ENCODE results near the gene PKN1.
"Not testable (repeated sequence)": the region's sequence is repeated elsewhere in the genome, so short reads cannot be mapped to it uniquely, and the experiment has no call there.

The PKN1 gene

GRCh38 chr19:14432791-14433553 is at the start of gene PKN1:
Gene PKN1 (plus strand): TSS chr19:14433306. CDS start chr19:14433522, 216 bp downstream.
- peak; percentile 25 for DNase-seq

DNA sequence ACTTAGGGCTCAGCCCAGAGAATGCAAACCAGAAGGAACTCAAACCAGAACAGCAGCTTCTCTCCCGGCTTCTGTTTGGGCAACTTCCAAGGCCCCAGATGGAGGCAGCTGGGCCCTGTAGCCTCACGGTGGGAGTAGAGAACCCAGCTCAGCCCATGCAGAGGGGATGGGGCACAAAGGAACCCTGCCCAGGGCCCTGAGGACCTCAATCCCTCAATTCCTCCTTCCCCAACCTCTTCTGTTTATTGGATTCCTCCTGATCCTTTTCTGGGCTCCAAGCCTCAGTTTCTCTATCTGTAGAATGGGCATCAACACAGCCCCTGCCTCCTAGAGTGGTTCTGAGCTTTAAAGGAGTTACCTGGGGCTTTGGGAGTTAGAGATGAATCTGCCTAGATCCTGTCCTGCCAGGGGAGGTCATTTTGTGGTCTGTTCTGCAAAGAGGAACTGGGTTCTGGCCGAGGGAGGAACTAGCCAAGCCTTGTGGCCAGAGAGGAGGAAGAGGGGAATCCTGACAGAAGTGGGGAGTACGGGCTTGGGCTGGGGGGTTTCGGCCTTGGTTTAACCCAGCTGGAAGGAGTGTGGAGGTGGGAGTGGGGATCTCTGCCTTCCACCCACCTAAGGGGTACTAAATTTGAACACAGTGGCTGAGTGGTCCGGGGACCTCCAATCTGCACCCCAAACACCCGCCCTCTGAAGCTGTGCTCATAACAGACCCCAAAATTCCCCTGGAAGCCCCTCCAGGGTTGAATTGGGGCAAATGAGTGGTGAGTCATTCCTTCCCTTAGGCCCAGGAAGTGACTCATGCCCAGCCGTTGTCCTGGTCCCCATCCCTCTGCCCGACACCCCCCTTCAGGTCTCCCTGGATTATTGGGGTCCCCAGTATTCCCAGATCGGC is 49.2 kb upstream of the PKN1 start:
- peak; percentile 29 for DNase-seq

DNA sequence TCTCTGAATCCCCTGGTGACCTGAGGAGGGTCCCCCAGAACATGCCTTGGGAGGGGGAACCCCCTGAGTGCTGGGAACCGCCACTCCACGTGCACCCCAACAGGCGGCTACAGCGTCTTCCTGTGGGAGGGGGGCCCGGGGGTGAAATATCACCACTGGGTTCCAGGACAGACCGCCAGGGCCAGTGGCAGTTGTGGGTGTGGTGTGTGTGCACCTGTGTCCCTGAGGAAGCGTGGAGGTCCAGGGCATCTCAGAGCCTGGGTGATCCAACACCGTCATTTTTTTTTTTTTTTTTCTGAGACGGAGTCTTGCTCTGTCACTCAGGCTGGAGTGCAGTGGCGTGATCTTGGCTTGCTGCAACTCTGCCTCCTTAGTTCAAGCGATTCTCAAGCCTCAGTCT is 47.6 kb upstream of the PKN1 start:
- no peak for DNase-seq

- no peak for DNase-seq
Observed at GRCh38 chr19:14390548-14390947, 42.6 kb upstream of the PKN1 start.

- no peak for DNase-seq
Observed at GRCh38 chr19:14391156-14391821, 41.8 kb upstream of the PKN1 start.

GRCh38 chr19:14393329-14393728 is 39.8 kb upstream of the PKN1 start:
- DNase-seq = no peak

- no peak for DNase-seq
Observed at GRCh38 chr19:14394167-14394566, 38.9 kb upstream of the PKN1 start.

DNA sequence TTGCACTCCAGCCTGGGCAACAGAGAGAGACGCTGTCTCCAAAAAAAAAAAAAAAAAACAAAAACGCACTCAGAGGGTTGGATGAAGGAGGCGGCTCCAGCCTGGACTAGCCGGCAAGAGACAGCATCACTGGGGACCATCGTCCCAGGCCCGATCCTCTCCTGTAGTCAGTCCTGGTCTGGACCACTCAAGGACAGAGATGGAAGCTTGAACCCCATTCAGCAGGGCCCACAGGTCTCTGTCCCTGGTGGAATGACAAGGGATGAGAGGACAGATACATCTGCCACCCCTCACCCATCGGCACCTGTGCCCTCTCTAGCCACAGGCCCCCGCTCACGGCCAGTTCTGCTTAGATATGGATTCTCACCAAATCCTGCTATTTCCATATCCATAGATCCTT is 37.8 kb upstream of the PKN1 start:
- DNase-seq = no peak

- no peak for DNase-seq
Observed at GRCh38 chr19:14395710-14396336, 37.3 kb upstream of the PKN1 start.

DNA sequence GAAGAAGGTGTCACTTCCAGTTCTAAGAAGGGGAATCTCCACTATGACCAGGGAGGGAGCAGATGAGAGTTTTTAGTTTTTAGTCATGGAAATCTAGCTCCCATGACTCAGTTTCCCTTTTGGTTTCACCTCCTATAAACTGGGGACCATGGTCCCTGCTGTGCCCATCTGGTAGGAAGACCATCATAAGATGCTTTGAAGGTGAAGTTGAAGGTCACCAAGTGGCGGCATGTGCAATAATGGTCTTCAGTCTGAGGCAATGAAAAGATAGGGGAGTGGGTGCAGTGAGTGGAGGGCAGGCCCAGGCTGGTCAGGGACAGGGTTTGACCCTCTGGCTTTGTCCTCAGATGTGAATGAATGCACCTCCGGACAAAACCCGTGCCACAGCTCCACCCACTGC is 36.4 kb upstream of the PKN1 start:
- DNase-seq = not testable (repeated sequence)

DNA sequence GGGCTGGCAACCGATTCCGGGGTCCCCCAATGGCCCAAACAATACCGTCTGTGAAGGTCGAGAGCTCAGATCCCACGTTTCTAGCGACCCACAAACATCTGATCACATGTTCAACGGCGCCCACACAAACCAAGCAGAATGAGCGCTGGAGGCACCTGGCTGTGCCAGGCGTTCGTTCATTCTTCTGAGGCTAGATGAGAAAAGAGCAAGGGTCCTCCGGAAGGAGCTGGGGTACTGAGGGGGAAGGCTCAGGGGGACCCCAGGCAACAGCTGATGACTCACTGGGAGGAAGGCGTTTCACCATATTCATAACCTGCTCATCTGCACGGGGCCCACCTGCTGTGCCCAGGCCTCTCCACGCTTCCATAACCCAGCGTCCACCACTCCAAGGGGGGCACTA is 35.9 kb upstream of the PKN1 start:
- not testable (repeated sequence) for DNase-seq

- DNase-seq = no peak
Observed at GRCh38 chr19:14400951-14401431, 32.1 kb upstream of the PKN1 start.

GRCh38 chr19:14401468-14402195 is 31.5 kb upstream of the PKN1 start:
- DNase-seq = no peak

DNA sequence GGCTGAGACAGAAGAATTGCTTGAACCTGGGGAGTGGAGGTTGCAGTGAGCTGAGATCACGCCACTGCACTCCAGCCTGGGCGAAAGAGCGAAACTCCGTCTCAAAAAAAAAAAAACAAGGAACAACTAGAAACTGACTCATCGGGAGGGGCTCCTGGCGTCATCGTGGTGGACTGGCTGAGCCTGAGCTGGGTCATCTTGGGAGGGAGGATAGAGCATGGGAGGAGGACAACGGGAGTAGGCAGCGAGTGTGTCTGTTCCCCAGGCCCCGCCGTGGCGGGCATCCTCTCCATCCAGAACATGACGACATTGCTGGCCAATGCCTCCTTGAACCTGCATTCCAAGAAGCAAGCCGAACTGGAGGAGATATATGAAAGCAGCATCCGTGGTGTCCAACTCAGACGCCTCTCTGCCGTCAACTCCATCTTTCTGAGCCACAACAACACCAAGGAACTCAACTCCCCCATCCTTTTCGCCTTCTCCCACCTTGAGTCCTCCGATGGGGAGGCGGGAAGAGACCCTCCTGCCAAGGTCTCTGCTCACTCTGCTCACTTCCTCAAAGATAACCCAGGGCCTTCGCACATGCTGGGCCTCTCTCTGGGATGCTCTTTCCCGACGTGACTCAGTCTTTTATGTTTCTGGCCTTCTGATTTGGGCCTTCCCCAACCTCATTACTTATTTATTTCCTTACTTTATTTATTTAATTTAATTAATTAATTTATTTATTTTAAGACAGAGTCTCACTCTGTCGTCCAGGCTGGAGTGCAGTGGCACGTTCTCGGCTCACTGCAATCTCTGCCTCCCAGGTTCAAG is 30.6 kb upstream of the PKN1 start:
- DNase-seq = no peak

DNA sequence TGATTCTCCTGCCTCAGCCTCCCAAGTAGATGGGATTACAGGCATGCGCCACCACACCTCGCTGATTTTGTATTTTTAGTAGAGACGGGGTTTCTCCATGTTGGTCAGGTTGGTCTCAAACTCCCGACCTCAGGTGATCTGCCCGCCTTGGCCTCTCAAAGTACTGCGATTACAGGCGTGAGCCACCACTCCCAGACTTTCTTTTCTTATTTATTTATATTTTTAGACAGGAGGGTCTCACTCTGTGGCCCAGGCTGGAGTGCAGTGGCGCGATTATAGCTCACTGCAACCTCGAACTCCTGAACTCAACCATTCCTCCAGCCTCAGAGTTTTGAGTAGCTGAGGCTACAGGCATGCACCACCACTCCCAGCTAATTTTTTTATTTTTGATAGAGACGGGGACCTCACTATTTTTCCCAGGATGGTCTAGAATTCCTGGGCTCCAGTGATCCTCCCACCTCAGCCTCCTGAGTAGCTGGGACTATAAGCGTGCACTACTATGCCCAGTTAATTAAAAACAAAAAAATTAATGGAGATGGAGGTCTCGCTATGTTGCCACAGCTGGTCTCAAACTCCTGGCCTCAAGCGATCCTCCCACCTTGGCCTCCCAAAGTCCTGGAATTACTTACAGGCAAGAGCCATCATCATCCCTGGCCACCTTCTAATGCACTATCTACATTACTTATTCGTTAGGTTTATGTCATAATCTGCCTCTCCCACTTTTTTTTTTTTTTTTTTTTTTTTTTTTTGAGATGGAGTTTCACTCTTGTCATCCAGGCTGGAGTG is 29.8 kb upstream of the PKN1 start:
- not testable (repeated sequence) for DNase-seq

DNA sequence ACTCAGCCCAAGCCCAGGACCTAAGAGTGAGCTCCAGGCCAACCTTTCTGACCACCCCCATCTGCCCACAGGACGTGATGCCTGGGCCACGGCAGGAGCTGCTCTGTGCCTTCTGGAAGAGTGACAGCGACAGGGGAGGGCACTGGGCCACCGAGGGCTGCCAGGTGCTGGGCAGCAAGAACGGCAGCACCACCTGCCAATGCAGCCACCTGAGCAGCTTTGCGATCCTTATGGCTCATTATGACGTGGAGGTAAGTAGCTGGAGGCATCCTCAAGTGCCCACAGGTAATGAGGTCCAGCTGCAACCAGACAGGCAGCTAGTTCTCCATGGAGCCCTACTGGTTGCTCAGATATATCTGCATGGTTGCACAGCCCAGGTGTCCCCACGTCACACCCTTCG is 28.8 kb upstream of the PKN1 start:
- no peak for DNase-seq

DNA sequence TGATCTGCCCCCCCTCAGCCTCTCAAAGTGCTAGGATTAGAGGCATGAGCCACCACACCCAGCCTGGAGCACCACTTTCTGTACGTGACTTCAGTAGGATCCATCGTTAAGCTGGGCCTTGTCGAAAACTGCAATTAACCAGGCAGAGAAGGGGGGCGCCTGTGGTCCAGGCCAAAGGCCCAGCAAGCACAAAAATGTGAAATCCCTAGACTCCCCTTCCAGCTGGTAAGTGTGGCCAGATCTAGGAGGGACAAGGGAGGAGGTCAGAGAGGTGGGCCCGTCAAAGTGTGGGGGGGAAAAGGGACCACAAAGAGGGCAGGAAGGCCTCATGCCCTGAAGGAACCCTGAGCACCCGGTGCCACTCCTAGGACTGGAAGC is 27.7 kb upstream of the PKN1 start:
- DNase-seq = no peak

- peak; percentile 73 for DNase-seq
Observed at GRCh38 chr19:14405758-14406644, 27.1 kb upstream of the PKN1 start.

- DNase-seq = no peak
Observed at GRCh38 chr19:14406645-14407401, 26.3 kb upstream of the PKN1 start.

Measured in NCI-H1694 treated with DMSO at 0.1 percent for 48 hours (cell line).